Activated CD8-positive, alpha-beta memory T cell treated with anti-CD3 and anti-CD28 coated beads, Interleukin-2, amount 10 ng/mL, durations not matched to agents 7 days and 5 days (primary cell): ENCODE data around the gene CREB5. TPM values are rescaled to one million over a fixed set of nuclear protein-coding genes. Genes with fewer than 3 reads are reported as not detected.
"Not testable (repeated sequence)": the region's sequence is repeated elsewhere in the genome, so short reads cannot be mapped to it uniquely, and the experiment has no call there.

Source experiments
- ATAC-seq: fragments of 150-1000 bp; cut with Tn5 transposase; one replicate; pipeline ENCODE4 v1.10.0; 2021; ENCODE audit warnings: moderate library complexity
- CTCF ChIA-PET: fragments of 350-600 bp; sonication (Branson Sonifier 250); formaldehyde crosslinking; loops from one replicate; lab custom pipeline; 2021; ENCODE audit warnings: antibody characterized with exemption; lab: Charles Lee
- DNase-seq: peaks from one replicate; pipeline ENCODE4 v3.0.0-alpha.2; 2020
- H3K27ac Mint-ChIP-seq: one replicate; pipeline ENCODE4 v1.8.0; 2021; ENCODE audit warnings: mild to moderate bottlenecking, mixed read lengths
- H3K27me3 Mint-ChIP-seq: one replicate; pipeline ENCODE4 v1.8.0; 2021; ENCODE audit warnings: mixed read lengths
- H3K36me3 Mint-ChIP-seq: one replicate; pipeline ENCODE4 v1.8.0; 2021; ENCODE audit warnings: mild to moderate bottlenecking, mixed read lengths
- H3K4me1 Mint-ChIP-seq: one replicate; pipeline ENCODE4 v1.8.0; 2021; ENCODE audit warnings: mixed read lengths
- H3K4me3 Mint-ChIP-seq: one replicate; pipeline ENCODE4 v1.8.0; 2021; ENCODE audit warnings: mild to moderate bottlenecking, moderate library complexity, mixed read lengths
- H3K9me3 Mint-ChIP-seq: one replicate; pipeline ENCODE4 v1.8.0; 2022; ENCODE audit warnings: low read depth, mixed read lengths
- total RNA-seq, 2 experiments: library from RNA; stranded (reverse); gene quantifications; one replicate each; pipeline ENCODE4 v1.2.3, GENCODE V29; 2021

Gene CREB5
- total RNA-seq, 2 experiments from 2014 or later, result not detected

DNA sequence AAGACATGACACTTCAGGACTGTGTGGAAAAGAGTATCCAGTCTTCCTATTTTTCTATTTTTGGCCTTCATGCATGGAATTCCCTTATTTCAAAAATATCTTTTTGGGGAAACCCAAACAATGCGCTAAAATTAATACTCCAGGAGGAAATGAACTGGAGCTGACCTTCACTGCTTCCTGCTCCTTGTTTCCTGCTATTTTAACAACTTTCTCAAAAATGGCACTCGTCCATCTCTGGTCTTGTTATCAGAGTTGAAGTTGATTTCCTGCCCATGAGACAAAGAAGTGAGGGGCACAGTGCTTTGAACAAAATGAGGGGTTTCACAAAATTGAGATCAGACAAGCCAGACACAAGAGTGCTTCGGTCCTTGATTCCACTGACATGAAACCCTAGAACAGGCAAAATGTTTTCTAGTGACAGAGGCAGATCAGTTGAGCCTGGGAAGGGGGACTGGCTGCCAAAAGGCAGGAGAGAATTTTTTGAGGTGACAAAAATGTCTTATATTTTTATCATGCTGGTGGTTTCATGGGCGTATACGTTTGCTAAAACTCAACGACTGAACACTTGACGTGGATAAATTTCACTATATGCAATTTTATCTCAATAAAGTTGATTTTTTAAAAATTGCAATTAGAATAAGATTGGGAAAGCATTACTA is 193.2 kb downstream of the CREB5 start:
- peaks cover 3% of the 10 kb centered on the region for H3K27me3 Mint-ChIP-seq
- CTCF ChIA-PET, result no interaction called here
- no peaks in the 10 kb centered on the region for H3K36me3 Mint-ChIP-seq
- DNase-seq, result no peak
- no peak for ATAC-seq
- no peak overlapping the region for H3K4me3 Mint-ChIP-seq
- H3K4me1 Mint-ChIP-seq, result no peaks in the 10 kb centered on the region
- H3K9me3 Mint-ChIP-seq, result no peaks in the 10 kb centered on the region
- no peak overlapping the region for H3K27ac Mint-ChIP-seq

DNA sequence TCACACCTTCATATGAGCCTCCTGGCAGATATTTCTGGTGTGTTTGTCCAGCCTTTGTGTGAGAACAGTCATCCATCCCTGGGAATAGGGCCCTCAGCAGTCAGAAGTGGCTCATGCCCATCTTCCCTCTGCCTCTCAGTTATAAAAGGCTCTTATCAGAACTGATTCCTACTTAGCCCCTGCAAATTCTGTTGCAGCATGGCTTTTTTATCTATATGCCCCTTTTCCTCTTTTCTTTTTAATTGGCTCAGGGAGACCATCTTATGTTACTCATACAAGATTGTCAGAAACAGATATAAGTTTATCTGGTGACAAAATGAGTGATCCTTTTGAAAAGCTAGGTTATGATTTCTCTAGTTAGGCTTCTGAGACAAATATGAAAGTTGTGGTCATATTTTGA is 194.1 kb downstream of the CREB5 start:
- Mint-ChIP-seq H3K36me3 (no peaks in the 10 kb centered on the region), H3K4me3 (no peak overlapping the region), H3K9me3 (no peaks in the 10 kb centered on the region), H3K4me1 (no peaks in the 10 kb centered on the region), H3K27me3 (peaks cover 3% of the 10 kb centered on the region), H3K27ac (no peak overlapping the region)
- CTCF ChIA-PET, result no interaction called here
- DNase-seq, result no peak
- ATAC-seq, result no peak

- H3K27ac Mint-ChIP-seq, result no peak overlapping the region
- H3K4me3 Mint-ChIP-seq, result no peak overlapping the region
- no peaks in the 10 kb centered on the region for H3K36me3 Mint-ChIP-seq
- ATAC-seq (no peak), DNase-seq (no peak)
- CTCF ChIA-PET, result no interaction called here
- H3K9me3 Mint-ChIP-seq, result no peaks in the 10 kb centered on the region
- no peaks in the 10 kb centered on the region for H3K4me1 Mint-ChIP-seq
- peaks cover 3% of the 10 kb centered on the region for H3K27me3 Mint-ChIP-seq
Measured at GRCh38 chr7:28607855-28608193, 195.5 kb downstream of the CREB5 start.

DNA sequence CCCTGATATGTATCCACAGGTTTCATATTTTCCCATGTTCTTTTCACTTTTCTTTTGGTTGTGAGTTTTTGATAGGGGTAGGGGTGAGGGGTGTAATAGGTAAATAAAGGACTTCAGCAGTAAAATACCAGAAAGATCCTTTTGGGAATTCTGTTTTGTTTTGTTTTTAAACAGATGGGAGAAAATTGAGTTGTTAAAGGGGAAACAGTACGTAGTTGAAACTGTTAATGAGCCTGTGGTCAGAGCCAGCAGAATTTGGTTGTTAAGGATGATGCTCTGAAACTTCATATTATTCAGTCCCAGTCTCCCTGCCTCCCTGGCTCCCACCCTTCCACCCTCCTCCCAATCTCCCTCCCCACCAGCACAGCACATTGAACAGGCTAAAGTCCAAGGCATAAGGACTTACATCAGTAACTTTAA is 195.9 kb downstream of the CREB5 start:
- H3K9me3 Mint-ChIP-seq, result no peaks in the 10 kb centered on the region
- H3K4me1 Mint-ChIP-seq, result no peaks in the 10 kb centered on the region
- H3K27me3 Mint-ChIP-seq, result peaks cover 3% of the 10 kb centered on the region
- H3K27ac Mint-ChIP-seq, result no peak overlapping the region
- CTCF ChIA-PET, result no interaction called here
- H3K4me3 Mint-ChIP-seq, result no peak overlapping the region
- no peak for DNase-seq
- no peak for ATAC-seq
- no peaks in the 10 kb centered on the region for H3K36me3 Mint-ChIP-seq

DNA sequence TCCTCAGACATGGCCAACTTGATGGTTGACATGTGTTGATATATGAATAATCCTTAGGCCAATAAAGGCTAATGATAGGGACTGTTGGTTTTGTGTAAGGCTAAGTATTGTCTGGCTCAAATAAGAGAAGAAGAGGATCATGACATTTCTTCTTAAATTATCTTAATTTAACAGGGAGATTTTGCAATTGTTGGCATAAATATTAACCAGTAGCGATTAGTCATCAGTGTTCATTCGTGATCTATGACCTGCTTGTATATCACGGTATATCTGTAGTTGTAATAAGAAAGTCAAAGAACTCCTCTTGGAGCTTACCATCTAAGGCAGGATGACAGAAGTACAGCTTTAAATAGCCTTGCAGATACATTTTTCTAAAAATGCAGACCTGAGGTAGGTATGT is 196.4 kb downstream of the CREB5 start:
- CTCF ChIA-PET, result no interaction called here
- no peaks in the 10 kb centered on the region for H3K4me1 Mint-ChIP-seq
- H3K27ac Mint-ChIP-seq, result no peak overlapping the region
- no peak for DNase-seq
- no peaks in the 10 kb centered on the region for H3K36me3 Mint-ChIP-seq
- no peak for ATAC-seq
- H3K27me3 Mint-ChIP-seq, result peaks cover 3% of the 10 kb centered on the region
- H3K9me3 Mint-ChIP-seq, result no peaks in the 10 kb centered on the region
- H3K4me3 Mint-ChIP-seq, result no peak overlapping the region

GRCh38 chr7:28609608-28610007 is 197.3 kb downstream of the CREB5 start:
- DNase-seq (no peak), ATAC-seq (no peak)
- CTCF ChIA-PET, result no interaction called here
- no peaks in the 10 kb centered on the region for H3K36me3 Mint-ChIP-seq
- H3K27ac Mint-ChIP-seq, result no peak overlapping the region
- H3K9me3 Mint-ChIP-seq, result no peaks in the 10 kb centered on the region
- peaks cover 3% of the 10 kb centered on the region for H3K27me3 Mint-ChIP-seq
- no peaks in the 10 kb centered on the region for H3K4me1 Mint-ChIP-seq
- H3K4me3 Mint-ChIP-seq, result no peak overlapping the region

DNA sequence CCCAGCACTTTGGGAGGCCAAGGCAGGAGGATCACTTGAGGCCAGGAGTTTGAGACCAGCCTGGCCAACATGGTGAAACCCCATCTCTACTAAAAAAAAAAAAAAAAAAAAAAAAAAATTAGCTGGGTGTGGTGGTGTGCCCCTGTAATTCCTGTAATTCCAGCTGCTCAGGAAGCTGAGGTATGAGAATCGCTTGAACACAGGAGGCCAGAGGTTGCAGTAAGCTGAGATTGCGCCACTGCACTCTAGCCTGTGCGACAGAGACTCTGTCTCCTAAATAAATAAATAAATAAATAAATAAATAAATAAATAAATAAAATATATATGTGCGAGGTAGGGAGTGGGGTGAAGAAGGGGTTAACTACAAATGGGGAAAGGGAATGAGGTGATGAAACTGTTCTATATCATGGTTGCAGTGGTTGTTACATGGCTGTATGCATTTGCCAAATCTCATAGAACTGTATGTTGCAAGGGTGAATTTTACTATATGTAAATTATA is 199.1 kb downstream of the CREB5 start:
- H3K27ac Mint-ChIP-seq, ATAC-seq, CTCF ChIA-PET, H3K36me3 Mint-ChIP-seq, H3K9me3 Mint-ChIP-seq, DNase-seq, H3K4me1 Mint-ChIP-seq, H3K4me3 Mint-ChIP-seq, H3K27me3 Mint-ChIP-seq: not testable (repeated sequence)

- ATAC-seq (no peak), DNase-seq (no peak)
- H3K9me3 Mint-ChIP-seq, result no peaks in the 10 kb centered on the region
- H3K4me1 Mint-ChIP-seq, result no peaks in the 10 kb centered on the region
- H3K27ac Mint-ChIP-seq, result no peak overlapping the region
- no peaks in the 10 kb centered on the region for H3K27me3 Mint-ChIP-seq
- CTCF ChIA-PET, result no interaction called here
- H3K4me3 Mint-ChIP-seq, result no peak overlapping the region
- no peaks in the 10 kb centered on the region for H3K36me3 Mint-ChIP-seq
Measured at GRCh38 chr7:28613262-28613661, 200.9 kb downstream of the CREB5 start.

- Mint-ChIP-seq H3K4me1 (no peaks in the 10 kb centered on the region), H3K27ac (no peak overlapping the region), H3K4me3 (no peak overlapping the region), H3K36me3 (no peaks in the 10 kb centered on the region), H3K27me3 (no peaks in the 10 kb centered on the region), H3K9me3 (no peaks in the 10 kb centered on the region)
- DNase-seq (no peak), ATAC-seq (no peak)
- CTCF ChIA-PET, result no interaction called here
Measured at GRCh38 chr7:28615091-28615490, 202.8 kb downstream of the CREB5 start.

DNA sequence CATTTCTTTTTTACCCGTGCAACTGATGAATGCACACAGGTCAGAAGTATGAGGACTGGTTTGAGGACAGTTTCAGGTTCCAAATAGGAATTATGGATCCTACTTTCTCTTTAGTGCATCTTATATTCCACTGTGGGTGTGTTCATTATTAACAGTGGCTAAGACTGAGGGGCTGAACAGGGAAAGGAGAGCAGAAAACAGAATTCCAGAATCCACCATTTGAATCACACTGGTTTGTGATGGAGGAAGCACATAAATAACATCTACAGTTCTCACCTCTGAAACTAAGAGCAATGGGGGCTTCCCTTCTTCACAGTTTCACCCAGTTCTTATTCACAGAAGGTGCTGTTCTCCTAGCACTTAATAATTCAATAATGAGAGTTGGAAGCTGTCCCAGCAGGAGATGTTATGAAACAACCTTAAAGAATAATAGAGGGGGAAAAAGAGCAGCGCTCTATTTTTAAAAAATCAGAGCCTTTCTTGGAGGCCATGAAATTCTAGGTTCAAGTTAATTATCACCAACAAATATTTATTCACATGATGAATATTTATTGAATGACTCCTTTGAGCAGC is 205.1 kb downstream of the CREB5 start:
- DNase-seq (no peak), ATAC-seq (no peak)
- Mint-ChIP-seq H3K27me3 (no peaks in the 10 kb centered on the region), H3K9me3 (no peaks in the 10 kb centered on the region), H3K4me3 (no peak overlapping the region), H3K36me3 (no peaks in the 10 kb centered on the region), H3K27ac (no peak overlapping the region), H3K4me1 (no peaks in the 10 kb centered on the region)
- CTCF ChIA-PET, result no interaction called here

DNA sequence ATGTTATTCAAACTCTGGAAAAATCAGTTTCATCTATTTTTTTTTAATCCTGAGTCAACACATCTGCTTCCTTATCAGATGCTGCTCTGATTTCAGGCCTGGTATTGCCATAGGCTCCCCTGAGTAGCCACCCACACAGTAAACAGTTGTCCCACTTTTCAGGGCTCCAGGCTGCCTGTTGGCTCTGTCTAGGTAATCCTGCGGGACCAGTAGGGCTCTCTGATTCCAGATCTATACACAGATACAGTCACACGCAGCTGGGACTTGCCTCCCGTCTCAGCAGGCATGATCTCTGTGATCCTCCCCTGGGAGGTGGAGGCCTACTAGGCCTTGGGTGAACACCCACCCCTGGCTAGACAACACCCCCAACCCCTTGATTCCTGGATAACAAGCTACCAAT is 206.1 kb downstream of the CREB5 start:
- Mint-ChIP-seq H3K27ac (no peak overlapping the region), H3K27me3 (no peaks in the 10 kb centered on the region), H3K36me3 (no peaks in the 10 kb centered on the region), H3K4me1 (no peaks in the 10 kb centered on the region), H3K9me3 (no peaks in the 10 kb centered on the region), H3K4me3 (no peak overlapping the region)
- no peak for DNase-seq
- CTCF ChIA-PET, result no interaction called here
- ATAC-seq, result no peak

DNA sequence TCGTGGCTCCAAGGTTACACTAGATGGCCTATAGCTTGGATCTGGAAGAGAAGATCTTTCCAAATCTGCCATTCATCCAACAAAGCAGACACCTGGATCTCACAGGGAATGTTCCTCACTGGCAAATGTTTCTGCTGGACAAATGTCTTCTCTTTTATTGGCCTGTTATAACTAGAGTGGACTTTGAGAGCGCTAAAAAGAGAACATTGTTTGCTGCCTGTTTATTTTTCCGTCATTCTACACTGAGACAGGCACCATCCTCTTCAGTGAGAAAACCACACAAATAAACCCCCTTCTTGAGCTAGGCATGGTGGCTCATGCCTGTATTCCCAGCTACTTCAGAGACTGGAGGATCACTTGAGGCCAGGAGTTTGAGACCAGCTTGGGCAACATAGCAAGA is 206.9 kb downstream of the CREB5 start:
- Mint-ChIP-seq H3K4me1 (no peaks in the 10 kb centered on the region), H3K27me3 (no peaks in the 10 kb centered on the region), H3K36me3 (no peaks in the 10 kb centered on the region), H3K4me3 (no peak overlapping the region), H3K27ac (no peak overlapping the region), H3K9me3 (no peaks in the 10 kb centered on the region)
- DNase-seq (no peak), ATAC-seq (no peak)
- CTCF ChIA-PET, result no interaction called here

DNA sequence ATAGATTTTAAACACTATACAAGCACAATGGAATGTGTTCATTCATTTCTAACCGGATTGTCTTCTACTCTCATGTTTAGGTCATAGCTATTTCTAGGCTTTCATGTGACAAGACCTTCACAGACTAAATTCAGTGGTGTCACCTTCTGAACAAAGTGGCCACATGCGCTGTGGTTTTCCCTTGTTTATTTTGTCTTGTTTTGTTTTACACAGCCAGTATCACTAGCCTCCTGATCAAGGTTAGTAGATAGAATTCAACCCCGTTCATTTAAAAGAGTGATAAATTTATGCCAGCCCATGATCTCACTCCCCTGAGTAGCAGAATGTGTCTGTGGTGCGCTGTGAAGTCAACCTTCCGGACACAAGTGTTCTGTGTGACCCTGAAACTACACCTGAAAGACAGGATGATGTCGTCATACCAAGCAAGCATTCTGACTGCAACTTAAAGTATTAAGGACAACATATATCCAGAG is 209.1 kb downstream of the CREB5 start:
- ATAC-seq, result no peak
- Mint-ChIP-seq H3K4me3 (no peak overlapping the region), H3K4me1 (no peaks in the 10 kb centered on the region), H3K27me3 (no peaks in the 10 kb centered on the region), H3K9me3 (no peaks in the 10 kb centered on the region), H3K36me3 (no peaks in the 10 kb centered on the region), H3K27ac (no peak overlapping the region)
- DNase-seq, result no peak
- CTCF ChIA-PET, result no interaction called here

DNA sequence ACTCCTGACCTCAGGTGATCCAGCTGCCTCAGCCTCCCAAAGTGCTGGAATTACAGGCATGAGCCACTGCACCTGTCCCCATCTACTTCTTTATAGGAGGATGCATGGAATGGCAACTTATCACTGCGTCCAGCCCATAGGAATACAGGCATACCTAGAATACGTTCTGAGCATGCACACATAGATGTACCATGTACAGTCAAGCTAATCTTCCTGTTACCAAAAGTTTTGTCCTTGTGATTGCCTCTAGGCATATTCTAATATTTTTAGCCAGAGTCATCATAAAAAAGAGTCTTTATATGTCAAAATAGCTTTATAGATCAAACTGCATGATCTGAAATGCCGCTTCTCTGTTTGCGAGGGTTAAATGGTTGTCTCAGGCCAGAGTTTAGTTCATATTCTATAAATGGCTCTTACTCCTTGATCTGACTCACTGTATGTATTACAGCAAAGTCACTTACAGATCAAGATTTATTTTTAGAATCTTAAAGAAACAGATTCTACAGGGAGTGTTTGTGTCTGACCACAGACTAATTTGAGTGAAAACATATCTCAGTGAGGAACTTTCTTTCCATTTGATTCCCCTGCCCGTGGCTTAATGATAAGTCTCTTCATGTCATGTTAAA is 210.9 kb downstream of the CREB5 start:
- no peak overlapping the region for H3K27ac Mint-ChIP-seq
- H3K36me3 Mint-ChIP-seq, result no peaks in the 10 kb centered on the region
- no peaks in the 10 kb centered on the region for H3K9me3 Mint-ChIP-seq
- CTCF ChIA-PET, result no interaction called here
- no peaks in the 10 kb centered on the region for H3K4me1 Mint-ChIP-seq
- DNase-seq (no peak), ATAC-seq (no peak)
- no peak overlapping the region for H3K4me3 Mint-ChIP-seq
- H3K27me3 Mint-ChIP-seq, result no peaks in the 10 kb centered on the region
